GM19467 (cell line): ENCODE data around the gene CA4.

Source experiments
- ATAC-seq: cut with Tn5 transposase; IDR thresholded peaks from one replicate; pipeline ENCODE4 v1.9.1; 2021; ENCODE audit warnings: mild to moderate bottlenecking, moderate library complexity; ENCODE audit not compliant: unreplicated experiment

The CA4 gene

DNA sequence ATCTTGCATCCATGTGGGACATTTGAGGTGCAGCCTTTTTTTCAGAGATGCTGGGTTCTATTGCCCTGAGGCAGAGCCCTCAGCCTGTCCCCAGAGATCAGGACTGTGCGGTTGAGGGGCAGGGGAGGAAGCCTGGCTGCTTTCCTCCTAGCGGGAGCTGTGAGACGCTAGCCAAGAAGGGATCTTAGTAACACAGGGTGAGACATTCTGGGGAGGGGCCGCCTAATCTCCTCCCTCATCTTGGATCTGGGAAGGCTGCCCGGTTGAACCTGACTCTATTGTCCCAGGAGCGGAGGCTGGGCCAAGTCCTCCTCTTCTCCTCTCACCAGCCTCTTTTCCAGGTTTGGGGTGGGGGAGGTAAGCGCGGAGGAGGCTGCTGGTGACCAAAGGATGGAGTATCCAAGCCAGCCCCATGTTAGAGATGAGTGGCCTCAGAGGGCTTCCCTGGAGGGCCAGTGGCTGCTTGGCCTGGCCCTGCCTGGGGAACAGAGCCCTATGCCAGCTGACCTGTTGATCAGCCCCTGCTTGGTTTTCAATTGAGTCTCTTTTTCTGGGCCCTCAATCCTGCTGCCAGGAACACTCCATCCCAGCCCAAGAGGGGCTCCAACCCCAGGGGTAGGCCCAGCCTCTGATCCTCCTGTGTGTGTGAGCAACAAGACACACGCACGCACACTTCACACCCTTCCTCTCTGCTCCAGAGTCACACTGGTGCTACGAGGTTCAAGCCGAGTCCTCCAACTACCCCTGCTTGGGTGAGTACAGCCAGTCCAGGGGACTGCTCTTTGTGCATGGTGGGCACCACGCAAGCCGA lies 5.0 kb downstream of the CA4 start:
- no peak for ATAC-seq

DNA sequence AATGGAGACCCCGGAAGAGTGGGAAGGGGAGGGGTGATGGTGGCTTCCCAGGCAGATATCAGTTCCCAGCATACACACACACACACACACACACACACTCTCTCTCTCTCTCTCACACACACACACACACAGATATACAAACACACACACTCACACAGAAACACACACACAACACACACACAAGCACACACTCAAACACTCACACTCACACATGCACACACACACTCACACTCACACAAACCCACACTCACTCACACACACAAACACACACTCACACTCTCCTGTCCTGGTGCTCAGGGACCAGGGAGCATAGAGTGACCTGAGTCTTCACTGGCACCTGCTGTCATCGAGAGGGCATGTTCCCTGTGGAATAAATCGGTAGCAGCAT lies 5.6 kb downstream of the CA4 start:
- ATAC-seq = no peak

DNA sequence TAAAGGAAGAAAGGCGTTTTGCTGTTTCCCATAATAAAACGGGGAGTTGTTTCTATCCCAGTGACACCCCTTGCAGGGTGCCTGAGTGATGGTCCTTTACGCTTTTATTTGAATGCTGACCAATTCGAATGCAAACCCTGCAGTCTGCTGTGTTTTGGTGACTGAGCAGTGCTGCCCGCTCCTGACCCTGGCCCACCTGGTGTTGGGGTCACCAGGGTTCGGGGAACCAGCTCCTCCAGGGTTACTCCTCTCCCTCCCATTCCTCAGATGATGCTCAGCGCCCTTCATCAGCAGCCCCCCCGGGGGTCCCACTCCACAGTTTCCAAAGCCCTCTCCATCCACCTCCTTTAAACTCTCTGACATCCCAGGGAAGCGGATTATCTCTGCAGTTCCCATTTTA lies 6.0 kb downstream of the CA4 start:
- no peak for ATAC-seq

DNA sequence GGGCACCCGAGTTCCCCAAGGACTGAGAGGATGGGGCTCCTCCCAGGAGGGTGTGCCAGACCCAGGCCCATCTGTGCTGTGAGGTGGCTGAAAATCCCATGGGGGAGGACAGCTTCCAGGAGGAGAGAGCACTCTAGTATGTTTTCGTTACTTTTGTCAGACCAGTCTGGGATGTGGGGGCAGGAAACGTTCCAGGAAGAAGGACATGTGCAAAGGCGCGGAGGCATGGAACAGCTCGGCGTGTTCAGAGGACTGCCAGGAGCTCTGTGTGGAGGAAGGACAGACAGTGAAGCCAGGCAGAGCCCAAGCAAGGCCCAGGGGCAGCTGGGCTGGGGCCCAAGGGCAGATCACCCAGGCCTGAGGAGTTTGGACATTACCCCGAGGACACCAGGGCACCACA lies 7.0 kb downstream of the CA4 start:
- ATAC-seq = no peak

DNA sequence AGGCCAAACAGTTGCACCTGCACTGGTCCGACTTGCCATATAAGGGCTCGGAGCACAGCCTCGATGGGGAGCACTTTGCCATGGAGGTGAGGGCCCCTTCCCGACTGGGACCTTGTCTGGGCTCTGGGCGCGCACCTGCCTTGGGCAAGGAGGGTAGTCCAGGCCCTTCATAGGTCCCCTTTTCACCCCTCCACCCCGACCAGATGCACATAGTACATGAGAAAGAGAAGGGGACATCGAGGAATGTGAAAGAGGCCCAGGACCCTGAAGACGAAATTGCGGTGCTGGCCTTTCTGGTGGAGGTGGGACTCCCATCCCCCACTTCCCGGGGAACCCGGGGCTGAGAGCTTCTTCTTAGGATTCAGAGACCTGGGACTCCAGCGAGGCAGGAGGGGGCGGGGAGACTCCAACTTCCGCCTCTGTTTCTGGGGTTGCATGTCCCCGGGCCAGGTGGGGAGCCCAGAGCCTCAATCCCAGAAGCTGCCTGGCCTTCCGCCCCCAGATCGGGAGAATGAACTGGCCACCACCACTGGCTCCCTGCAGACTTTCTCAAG lies 7.8 kb downstream of the CA4 start:
- no peak for ATAC-seq

DNA sequence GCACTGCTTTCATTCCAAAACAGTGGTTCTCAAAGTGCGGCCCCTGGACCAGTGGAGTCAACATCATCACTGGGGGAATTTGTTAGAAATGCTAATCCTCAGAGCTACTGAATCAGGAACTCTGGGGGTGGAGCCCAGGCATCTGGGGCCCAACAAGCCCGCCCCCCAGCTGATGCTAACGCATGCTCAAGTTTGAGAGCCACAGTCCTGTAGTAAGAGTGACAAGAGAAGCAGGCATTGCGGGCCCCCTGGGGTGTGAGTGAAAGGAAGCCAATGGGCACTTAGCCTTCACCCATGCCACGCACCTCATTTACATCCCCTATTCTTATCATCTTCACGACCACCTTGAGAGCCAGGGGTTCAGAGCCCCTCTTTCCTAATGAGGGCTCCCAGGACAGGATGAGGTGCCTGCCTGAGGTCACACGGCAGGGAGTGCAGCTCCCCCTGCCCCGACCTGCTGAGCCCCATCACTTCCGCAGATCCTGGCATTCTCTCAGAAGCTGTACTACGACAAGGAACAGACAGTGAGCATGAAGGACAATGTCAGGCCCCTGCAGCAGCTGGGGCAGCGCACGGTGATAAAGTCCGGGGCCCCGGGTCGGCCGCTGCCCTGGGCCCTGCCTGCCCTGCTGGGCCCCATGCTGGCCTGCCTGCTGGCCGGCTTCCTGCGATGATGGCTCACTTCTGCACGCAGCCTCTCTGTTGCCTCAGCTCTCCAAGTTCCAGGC lies 9.1 kb downstream of the CA4 start:
- ATAC-seq = no peak

DNA sequence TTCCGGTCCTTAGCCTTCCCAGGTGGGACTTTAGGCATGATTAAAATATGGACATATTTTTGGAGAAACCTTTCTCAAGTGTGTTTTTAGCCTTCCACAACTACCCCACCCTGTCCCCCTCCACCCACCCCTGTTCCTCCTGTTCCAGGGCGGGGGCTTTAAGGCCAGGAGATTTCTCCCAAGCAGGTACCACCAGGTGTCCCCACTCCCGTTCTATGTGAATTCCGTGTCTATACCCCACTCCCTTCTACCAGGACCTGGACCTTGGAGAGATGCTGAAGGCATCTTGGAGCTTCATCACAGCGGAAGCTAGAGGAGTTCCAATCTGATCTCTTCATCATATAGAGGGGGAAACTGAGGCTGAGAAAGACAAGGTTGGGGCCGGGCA lies 9.7 kb downstream of the CA4 start:
- no peak for ATAC-seq

DNA sequence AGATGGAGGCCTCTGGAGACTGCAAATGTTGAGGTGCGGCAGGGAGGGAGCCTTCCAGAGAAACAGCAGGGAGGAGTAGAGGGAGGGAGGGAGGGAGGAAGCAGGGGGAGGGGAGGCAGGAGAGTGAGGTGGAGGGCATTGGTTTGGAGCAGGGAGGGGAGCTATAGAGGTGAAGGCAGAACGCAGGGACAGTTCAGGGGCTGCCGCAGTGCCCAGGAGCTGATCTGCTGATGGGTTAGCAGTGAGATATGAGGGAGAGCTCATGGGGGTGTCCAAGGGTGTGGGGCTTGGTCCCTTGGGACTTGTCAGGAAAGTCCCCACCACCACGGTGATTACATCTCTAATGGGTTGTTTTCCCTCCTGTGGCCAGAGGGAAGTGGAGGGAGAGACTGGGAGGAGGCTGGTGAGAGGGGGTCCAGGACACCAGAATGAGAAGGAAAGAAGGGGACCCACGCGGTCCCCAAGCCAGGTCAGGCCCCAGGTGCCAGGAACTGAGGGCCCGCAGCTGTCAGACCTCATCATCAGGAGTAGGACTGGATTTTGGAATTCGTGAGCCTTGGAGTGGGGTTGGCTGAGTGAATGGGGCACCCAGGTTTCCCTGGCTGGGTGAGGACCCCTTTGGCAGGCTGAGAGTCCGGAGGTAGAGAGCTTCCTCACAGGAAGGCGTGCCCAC lies 11.2 kb downstream of the CA4 start:
- ATAC-seq = no peak

DNA sequence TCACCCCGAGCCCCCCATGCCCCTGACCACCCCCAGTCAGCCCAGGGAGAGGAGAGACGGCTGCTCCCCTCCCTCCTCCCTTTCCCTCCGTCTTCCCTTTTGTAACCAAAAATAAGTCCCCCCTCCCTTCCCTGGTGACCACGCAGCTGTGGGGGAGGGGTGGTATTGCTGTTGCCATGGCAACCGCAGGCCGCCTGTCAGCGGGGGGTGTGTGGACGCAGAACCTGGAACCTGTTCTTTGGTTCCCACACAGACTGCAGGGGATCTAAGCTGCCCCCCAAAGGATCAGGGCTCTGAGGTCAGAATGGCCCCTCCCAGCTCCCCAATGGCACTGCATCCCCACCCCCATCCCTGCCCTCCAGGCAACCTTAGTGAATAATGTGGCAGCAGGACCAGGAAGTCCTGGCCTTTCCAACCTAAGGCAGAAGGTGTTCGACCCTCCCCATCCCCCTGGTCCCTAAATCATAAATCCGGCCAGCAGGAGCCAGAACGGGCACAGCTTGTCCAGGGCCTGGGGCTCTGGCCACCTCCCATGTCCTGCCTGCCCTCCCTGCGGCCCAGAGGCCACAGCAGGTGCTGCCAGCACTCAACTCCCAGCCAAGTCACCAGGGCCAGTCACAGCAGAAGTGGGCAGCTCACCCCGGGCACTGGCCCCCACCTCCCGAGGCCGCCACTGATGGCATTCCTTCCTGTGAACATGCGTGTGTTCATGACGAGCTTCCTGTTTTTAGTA lies 12.0 kb downstream of the CA4 start:
- ATAC-seq = no peak

DNA sequence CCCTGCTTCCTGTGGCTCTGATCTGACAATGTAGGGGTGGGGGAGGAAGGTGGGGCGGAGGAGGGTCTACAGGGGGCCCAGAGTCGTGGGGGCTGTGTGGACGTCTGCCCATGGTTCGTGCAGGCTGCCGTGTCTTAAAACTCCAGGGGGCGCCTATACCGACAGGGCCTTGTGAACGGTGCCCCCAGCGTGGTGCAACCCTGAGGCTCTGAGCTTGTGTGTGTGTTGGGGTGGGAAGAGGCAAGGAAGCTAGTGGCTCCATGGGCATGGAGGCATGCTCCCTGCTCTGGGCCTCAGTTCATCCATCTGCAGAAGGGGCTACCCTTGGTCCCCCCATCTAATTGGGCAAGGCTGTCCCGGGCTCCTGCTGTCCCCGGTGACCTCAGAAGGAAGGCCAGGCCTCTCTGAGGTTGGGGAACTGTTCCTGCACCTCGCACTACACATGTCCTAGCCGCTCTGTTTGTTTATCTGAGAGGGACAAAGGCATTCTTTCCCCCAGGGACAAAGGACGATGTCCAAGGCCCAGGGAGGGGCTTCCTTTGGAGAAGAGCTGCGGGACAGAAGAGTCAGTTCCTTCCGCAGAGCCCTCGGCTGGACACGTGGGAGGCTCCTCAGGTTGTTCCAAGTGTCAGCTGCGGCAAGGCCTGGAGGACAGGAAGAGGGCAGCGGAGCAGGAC lies 13.5 kb downstream of the CA4 start:
- ATAC-seq = no peak

DNA sequence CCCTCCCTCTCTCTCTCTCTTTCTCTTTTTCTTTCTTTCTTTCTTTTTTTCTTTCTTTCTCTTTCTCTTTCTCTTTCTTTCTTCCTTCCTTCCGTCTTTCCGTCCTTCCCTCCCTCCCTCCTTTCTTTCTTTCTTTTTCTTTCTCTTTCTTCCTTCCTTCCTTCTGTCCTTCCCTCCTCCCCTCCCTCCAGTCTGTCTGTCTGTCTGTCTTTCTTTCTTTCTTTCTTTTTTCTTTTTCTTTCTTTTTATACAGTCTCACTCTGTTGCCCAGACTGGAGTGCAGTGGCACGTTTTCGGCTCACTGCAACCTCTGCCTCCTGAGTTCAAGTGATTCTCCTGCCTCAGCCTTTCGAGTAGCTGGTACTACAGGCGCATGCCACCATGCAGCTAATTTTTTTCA lies 14.4 kb downstream of the CA4 start:
- no peak for ATAC-seq

DNA sequence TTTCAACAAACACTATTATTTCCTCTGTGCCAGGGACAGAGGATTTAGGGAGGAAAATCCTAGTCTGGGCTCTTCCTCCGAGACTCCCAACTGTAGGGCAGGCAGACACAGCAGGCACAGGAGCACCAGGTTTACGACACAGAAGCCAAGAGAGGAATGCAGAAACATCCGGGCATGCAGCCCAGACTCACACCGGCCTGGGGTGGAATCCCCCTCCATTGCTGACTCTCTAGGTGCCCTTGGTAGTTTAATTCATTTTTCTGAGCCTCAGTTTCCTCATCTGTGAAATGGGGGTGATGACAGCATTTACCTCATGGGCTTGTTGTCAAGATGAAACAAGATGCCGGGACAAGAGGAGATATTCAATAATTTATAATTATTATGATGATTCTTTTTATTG lies 14.9 kb downstream of the CA4 start:
- no peak for ATAC-seq

DNA sequence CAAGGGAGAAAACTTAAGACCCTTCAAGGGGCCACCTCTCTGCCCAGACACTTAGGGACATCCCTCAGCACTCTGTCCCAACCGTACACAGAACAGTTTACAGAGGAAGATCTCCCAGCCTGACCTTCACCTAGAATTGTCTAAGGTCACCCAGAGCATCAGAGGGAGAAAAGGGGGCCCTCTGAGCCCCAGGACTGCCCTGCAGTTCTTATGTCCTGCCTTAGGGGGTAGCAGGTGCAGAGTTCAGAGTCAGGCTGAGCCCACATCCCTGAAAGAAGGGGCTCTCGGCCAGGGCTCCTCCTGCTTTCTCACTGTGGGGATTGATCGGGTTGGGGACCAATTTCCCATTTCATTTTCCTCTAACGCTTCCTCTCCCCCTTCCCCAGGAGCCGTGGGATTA lies 15.4 kb downstream of the CA4 start:
- no peak for ATAC-seq

DNA sequence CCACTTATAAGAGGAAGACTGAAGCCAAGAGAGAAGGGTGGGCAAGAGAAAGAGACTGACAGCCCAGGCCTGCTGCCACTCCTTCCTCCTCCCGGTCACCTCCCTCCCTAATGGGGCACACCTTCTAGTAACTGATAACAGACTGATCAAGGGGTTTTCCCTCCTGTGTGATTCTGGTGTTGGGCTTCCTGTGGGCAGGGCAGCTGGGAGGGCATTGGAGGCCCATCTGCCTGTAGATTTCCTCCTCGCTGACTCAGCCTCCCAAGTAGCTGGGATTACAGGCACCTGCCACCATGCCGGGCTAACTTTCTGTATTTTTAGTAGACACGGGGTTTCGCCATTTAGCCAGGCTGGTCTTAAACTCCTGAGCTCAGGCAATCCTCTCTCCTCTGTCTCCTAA lies 16.2 kb downstream of the CA4 start:
- ATAC-seq = no peak

DNA sequence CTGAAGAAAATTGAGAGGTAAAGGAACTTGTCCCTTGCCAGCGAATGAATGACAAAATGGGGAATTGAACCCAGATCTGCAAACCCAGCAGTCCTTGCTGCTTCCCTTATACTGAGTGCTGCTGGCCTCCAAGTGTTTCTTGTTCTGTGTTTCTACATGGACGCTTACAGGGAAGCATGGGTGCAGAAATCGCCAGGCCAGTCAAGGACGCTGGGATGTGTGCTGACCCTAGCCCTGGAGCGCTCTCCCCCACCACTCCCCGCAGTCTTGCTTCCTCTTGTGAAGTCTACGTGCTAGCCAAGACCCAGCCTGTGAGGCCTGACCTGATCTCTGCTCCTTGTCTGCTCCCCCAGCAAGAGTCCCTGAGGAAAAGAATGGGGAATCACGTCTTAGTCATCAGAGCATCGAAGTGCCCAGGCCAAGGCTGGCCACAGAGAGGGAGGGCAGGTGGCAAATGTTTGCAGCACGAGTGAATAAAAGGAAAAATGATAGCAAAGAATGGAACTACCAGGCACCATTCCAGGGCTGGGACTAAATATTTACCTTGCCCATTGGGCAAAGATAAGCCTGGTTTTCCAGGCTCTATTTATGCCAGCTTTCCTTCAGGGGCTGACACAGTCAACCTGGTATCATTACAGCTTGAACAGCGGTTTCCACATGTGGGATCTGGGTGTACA lies 17.4 kb downstream of the CA4 start:
- ATAC-seq = no peak

DNA sequence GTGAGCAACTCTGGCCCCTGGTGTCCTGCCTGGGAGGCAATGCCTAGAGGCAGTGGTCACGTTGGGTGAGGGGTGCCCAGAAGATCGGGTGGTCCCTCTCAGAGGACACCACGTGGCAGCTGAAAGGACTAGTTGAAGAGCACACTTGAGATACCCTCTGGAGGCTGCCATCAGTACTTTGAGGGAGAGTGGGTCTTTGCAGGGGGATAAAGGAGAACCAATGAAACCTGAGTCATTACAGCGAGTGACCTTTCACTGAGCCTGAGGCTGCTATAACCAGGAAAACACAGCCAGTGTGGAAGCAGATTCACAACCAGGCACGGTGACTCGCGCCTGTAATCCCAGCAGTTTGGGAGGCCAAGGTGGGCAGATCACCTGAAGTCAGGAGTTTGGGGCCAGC lies 18.9 kb downstream of the CA4 start:
- ATAC-seq = no peak

DNA sequence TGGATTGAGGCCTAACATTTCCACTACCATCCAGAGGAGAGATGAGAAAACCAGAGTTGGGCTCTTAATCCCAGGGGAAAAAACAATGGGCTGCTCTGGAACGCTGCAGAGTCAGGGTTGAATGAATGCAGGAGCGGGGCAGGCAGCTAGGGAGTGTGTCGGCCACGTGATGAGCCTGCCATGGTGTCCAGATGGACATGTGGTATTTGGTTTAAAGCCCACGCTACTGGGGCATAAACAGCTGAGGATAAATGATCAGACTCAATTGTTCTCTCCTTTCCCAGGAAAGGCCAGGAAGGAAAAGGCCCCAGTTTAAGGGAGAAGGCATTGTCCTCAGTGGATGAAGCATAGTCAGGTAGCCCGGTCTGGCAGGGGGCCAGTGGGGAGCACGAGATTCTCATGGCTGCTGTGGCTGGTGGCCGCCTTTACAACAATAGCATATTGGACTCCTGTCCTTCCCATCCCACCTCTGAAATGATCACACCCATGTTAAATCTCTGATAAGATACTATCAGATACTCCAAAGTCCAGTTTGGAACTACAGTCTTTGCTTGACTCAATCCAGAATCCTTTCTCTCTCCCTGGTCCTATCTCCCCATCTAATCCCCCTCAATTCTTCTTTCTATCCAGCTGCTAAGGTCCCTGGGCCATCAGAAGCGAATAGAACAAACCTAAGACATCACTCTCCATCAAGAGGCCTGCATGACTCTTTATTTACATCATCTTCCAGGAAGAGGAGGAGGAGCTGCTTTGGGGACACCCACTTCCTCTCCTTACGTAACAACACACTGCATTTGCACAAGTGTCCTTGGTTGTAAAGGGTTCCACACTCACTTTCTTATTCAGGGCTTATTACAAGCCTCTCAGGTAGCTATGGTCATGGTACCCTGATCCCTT lies 20.4 kb downstream of the CA4 start:
- ATAC-seq = no peak

DNA sequence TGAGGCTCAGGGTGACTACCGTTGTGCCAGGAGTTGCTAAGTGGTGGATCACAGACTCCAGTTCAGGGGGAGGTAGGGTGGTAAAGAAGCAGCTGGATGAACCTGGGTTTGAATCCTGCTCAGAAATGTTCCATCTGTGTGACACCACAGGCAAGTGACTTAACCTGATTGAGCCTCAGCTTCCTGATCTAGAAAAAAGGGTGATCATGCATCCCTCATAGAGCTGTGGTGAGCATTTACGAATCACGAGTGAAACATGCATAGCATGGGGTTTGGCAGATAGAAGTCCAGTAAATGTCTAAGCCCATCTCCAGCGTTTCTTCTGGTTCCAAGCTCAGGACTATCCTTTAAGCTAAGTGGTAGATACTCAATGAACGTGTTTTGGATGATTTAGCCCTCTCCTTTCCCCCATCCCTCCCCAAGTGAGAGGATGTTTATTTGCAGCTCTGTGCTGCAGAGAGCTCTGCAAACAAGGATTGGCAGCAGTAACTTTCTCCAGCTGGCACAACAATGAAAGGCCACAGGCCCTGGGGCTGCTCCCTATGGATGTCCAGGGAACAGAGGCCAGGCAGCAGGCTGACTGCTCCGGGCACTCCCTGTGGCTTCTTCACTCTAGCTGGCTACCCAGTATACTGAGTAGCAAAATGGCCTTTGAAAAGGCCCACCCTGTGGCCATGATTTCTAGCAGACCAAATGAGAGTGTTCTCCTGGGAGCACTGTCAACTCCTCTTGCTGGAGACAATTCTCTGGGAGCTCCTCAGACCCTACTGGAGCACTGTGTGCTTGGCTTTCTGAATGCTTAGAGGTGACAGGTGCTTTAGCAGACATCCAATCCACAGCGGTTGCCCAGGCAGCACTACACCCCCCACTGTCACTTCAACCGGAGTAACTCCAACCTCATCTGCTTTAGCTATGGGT lies 21.3 kb downstream of the CA4 start:
- ATAC-seq = no peak
